Measurements from ENCODE around the gene PDGFC.

DNA sequence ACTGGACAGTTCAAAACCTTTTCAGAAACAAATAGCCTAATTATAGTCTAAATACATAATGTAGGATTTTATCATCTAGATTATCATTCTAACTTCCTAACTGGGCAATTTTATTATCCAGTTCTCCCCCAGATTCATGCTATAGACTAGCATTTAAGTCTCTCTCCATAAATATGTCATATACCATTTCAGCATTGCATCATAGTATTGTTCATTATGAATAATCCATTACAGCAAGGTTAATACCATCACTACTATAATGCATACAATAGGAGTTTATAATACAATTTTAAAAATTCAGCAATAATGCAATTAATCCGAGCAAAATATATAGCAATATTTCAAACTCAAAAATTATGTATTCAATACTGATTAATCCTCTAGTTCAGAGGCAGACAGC is 77.4 kb downstream of the PDGFC start:
- TF ChIP-seq, protein P1, sequence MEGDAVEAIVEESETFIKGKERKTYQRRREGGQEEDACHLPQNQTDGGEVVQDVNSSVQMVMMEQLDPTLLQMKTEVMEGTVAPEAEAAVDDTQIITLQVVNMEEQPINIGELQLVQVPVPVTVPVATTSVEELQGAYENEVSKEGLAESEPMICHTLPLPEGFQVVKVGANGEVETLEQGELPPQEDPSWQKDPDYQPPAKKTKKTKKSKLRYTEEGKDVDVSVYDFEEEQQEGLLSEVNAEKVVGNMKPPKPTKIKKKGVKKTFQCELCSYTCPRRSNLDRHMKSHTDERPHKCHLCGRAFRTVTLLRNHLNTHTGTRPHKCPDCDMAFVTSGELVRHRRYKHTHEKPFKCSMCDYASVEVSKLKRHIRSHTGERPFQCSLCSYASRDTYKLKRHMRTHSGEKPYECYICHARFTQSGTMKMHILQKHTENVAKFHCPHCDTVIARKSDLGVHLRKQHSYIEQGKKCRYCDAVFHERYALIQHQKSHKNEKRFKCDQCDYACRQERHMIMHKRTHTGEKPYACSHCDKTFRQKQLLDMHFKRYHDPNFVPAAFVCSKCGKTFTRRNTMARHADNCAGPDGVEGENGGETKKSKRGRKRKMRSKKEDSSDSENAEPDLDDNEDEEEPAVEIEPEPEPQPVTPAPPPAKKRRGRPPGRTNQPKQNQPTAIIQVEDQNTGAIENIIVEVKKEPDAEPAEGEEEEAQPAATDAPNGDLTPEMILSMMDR (IDR thresholded peaks at IDR 0.05; ENCODE audit: borderline replicate concordance, extremely low read depth, low read length, poor library complexity, severe bottlenecking) = no peak
- no peak for TF ChIP-seq EZH2 (IDR thresholded peaks at IDR 0.05; ENCODE audit: borderline replicate concordance, low read depth, low read length, severe bottlenecking)

Data from DND-41 (cell line).